Cardiac fibroblast (primary cell): ENCODE results near the gene ESYT1.

ENCODE experiments used
- DNase-seq, 2 donors: peaks; one replicate each; pipeline versions ENCODE4 v3.0.0 to v3.0.0-alpha.2; 2010; ENCODE audit warnings: low read depth in 2 of 2
- H3K4me3 ChIP-seq, 2 donors: replicated peaks in 1 of 2; 1 replicate in 1 of 2; 2 replicates in 1 of 2; pipeline ENCODE4 v1.5.1; 2011; ENCODE audit warnings: low read depth in 2 of 2, low read length in 2 of 2, mild to moderate bottlenecking in 2 of 2, moderate library complexity in 1 of 2
- CTCF ChIP-seq: IDR thresholded peaks from one replicate; pipeline ENCODE4 v1.5.1; 2011; ENCODE audit warnings: low read depth, mild to moderate bottlenecking, low read length, inconsistent platforms

ESYT1 gene

GRCh38 chr12:56141946-56142784, 14.1 kb downstream of the ESYT1 start:
- DNase-seq: no peak
- no peak overlapping the region for H3K4me3 ChIP-seq
- no peak for TF ChIP-seq CTCF

- TF ChIP-seq CTCF: no peak
- DNase-seq: peak in 1 of 2 donors; percentile 35
- H3K4me3 ChIP-seq: no peak overlapping the region
Measured at GRCh38 chr12:56143217-56143616, 15.2 kb downstream of the ESYT1 start.

DNA sequence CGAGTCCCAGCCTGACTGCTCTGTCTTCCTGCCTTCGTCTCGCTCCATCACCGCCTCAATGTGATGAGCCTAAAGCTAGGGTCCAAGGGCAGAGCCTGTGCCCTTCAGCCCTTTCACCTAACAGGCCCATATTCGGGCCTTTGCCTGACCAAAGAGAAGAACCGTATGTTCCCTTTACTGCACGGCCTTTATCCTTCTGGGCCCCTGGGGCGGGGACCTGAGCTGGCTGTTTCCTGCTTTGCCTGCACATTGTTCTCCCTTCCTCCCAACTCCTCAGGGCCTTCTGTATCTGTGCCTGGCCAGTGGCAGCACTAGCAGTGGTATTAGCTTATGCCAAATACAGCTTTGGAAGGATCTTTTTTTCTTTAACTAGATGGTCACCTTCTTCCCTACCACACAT, 15.8 kb downstream of the ESYT1 start:
- H3K4me3 ChIP-seq: no peak overlapping the region
- no peak for DNase-seq
- no peak for TF ChIP-seq CTCF

GRCh38 chr12:56145217-56145616, 17.1 kb downstream of the ESYT1 start:
- DNase-seq: no peak
- no peak overlapping the region for H3K4me3 ChIP-seq
- TF ChIP-seq CTCF: no peak

GRCh38 chr12:56146492-56147460, 18.7 kb downstream of the ESYT1 start:
- no peak overlapping the region for H3K4me3 ChIP-seq
- peak in 1 of 2 donors; percentile 56 for DNase-seq
- no peak for TF ChIP-seq CTCF

- no peak overlapping the region for H3K4me3 ChIP-seq
- no peak for TF ChIP-seq CTCF
- peak; percentile 53 to 73 for DNase-seq
Measured at GRCh38 chr12:56150563-56150962, 22.5 kb downstream of the ESYT1 start.
